ENCODE measurements around the gene SIDT2.
A peak's percentile ranks its signal among the peaks of the same experiment; 100 is the strongest.
"Not testable (repeated sequence)": the region's sequence is repeated elsewhere in the genome, so short reads cannot be mapped to it uniquely, and the experiment has no call there.

The SIDT2 gene

DNA sequence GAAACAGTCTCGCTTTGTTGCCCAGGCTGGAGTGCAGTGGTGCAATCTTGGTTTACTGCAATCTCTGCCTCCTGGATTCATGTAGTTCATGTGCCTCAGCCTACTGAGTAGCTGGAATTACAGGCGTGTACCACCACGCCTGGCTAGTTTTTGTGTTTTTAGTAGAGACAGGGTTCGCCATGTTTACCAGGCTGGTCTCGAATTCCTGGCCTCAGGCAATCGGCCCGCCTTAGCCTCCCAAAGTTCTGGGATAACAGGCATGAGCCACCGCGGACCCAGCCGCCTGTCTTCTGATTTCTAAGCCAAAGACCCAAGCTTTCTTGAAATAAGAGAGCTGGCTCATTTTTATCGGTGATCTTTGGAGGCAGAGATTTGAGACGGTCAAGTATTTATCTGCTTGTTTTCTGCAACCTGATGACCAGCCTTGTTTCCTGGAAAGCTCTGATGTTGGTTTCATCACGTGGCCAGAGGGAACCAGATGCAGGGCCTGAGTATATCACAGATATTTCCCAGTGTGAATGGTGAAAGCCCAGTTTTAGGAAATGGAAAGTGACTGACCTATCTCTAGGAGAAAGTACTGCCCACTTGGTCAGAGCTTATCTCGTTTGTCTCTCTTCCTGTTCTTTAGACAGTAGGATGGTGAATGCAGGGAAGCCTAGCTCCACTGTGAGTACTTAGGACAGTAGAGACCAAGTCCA is 5.7 kb upstream of the SIDT2 start:
- DNase-seq: no peak

DNA sequence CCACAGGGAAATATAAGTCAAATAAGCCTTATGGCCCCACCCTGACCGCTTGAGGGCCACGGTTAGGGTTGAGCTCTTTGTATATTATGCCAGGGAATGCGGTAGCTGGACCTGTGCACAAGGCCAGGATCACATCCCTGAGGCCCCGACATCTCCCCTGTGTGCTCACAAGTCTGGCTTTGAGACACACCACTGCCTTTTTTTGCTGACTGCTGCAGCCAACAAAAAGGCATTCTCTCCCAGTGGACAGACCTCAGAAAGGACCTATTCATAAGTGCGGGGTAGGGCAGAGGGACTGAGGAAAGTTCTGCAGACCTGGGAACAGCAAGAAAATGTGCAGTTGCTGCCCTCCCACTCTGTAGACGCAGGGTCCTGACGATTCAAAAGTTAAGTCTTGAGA is 3.4 kb upstream of the SIDT2 start:
- no peak for DNase-seq

DNA sequence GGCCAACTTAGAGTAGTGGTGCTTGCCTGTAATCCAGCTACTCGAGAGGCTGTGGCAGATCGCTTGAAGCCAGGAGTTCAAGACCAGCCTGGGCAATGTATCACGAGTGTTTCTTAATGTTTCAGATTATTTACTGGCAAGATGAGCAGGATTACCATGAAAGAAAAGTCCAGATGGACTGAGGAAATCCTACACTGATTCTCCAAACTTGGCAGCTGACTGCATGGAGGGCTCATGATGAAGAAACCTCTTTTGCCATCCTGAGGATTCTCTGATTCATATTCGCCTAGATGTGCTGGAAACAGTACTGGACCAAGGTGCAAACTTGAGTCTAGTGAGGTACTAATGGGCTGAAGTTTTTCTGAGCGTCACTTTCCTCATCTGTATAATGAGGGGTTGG is 2.8 kb upstream of the SIDT2 start:
- DNase-seq: no peak

DNA sequence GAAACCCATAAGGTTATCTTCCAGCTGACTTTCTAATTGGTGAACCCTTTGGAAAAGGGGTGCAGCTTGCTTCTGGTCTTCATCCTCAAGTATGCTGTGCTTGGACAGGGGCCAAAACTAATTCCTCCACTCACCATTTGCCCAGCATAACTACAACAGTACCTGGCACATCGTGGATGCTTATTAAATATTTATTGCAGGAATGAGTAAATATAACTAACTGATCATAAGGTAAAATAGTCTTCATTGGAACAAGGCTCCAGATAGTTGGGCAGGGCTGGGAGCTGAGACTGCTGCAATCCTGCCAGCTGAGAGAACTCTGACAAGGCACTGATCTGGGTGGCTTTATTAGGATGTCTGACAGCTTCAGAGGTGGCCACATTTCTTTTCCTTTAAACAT is 2.4 kb upstream of the SIDT2 start:
- no peak for DNase-seq

DNA sequence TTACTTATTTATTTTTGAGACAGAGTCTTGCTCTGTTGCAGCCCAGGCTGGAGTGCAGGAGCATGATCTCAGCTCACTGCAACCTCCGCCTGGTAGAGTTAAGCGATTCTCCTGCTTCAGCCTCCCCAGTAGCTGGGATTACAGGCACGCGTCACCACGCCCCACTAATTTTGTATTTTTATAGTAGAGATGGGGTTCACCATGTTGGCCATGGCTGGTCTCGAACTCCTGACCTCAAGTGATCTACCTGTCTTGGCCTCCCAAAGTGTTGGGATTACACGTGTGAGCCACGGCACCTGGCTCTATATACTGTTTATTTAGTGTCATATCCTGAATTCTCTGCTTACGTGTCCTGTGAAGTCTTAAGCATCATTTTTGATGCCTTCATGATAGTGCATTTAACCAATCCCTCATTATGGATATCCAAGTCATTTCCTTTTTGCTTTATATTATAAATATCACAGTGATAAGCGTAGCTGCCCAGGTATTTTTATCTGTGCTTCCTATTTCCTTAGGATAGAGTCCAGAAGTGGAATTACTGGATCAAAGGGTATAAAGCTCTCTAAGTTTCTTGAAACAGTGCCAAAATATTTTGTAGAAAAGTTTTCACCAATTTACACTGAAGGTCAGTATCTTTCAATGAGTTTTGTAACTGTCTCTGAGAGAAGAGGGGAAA is 871 bp upstream of the SIDT2 start:
- DNase-seq: no peak

DNA sequence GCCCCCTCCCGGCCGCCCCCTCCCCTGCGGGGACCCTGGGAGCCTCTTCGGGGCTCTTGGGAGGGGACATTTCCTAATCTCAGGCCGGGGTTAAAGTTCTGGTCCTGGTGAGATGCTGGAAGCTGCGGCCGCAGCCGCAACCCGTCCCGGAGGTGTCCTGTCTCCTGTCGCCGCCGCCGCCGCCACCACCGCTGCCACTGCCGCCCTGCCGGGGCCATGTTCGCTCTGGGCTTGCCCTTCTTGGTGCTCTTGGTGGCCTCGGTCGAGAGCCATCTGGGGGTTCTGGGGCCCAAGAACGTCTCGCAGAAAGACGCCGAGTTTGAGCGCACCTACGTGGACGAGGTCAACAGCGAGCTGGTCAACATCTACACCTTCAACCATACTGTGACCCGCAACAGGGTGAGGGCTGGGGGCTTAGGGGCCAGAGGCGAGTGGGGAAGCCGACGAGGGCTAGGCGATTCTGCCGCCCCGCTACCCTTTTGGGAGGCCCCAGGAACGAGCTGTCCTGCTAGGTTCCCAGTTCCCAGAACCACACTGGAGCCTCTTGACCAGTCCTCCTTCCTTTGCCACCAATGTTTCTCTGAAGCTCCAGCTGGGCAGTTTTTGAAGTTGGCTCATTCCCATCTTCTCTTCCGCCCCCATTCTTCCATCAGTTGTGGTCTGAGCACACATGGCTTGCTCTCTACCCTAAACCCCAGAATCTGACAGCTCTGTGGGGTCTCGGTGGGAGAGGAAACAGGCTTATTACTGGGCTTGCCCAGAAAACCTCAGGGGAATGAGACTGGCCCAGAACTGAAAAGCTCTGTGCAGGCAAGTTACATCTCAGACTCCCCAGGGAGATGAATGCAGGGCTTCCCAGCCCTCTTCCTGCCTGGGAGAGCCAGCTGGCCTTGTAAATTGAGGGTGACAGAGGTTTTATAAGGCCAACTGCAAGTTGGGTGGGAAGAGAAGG is 781 bp downstream of the SIDT2 start:
- peak; percentile 71 for DNase-seq

DNA sequence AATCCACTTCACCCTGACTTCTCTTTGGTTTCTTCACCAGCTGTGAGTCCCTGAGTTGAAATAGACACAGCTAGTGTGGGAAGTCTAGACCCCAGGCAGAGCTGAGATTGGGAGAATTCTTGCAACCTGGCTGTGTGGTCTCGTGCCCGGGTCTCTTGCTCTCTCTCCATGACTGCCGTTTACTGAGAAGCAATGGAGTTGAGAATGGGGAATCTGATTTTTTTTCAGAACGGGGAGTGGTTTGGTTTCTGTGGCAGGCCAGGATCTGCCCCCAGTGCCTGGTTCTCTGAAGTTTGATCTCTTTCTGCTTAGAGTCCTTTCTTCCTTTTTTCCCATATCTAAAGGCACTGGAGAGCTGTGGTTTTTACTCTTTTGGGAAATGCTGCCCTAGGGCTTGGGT is 1.5 kb downstream of the SIDT2 start:
- DNase-seq: peak; percentile 55

DNA sequence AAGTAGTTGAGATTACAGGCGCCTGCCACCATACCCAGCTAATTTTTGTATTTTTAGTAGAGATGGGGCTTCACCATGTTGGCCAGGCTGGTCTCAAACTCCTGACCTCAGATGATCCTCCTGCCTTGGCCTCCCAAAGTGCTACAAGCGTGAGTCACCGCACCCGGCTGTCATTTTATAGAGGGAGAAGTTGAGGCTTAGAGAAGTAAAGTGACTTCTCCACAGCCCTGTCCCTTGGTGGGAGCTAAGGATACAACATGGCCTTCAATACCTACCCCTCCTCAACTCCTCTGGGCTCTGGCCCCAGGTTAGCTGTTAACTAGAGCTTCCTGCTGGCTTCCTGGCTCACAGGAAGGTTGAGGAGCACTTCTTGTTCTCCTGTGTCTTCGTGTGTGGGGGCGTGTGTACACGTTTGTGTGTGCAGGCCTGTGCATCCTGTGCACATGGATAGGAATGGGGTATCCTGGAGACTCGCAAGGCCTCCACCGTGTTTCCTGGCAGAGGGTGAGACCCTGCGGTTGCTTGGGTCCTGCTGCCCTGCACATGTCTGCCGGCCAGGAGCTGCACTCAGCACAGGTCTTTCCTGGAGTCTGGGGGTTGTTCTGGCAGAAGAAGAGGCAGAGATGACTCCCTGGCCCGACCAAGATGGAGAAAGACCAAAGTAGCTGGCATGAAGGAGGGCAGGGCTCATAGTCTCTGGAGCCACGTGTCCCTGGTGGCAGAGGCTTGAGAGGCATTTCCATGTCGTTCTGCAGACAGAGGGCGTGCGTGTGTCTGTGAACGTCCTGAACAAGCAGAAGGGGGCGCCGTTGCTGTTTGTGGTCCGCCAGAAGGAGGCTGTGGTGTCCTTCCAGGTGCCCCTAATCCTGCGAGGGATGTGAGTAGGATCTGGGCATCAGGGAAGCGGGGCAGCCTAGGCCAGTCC is 2.4 kb downstream of the SIDT2 start:
- DNase-seq: peak; percentile 79

DNA sequence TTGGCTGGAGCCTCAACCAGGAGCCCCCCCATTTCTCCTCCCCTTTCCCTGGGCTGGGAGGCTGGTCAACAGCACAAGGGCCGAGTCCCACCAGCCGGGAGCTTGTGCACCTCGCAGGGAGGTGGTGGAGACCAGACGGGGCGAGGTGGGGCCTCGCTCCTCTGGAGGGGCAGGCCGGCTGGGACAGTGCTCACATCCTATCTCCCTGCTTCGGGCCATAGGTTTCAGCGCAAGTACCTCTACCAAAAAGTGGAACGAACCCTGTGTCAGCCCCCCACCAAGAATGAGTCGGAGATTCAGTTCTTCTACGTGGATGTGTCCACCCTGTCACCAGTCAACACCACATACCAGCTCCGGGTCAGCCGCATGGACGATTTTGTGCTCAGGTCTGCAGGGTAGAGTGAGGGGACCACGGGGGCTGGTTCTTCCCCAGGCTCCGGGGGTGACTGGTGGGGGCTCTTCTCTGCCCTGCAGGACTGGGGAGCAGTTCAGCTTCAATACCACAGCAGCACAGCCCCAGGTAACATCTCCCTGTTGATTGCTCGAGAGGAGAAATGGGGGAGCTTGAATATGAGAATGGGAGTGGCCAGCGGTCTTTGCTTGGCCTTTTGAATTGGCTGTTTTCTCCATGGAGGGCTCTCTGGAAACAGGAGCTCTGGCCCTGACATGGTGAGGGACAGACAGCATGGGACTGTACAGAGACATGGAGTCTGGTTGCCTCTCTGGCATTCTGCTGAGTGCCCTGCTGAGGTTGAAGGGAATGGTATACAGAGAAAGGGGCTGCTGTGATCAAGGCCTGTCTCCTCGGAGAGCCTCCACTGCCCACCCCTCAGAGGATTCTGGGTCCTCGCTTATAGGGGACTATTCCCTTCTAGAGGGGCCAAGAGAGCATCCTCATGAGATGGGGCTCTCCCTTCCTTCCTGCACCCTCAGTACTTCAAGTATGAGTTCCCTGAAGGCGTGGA is 3.3 kb downstream of the SIDT2 start:
- DNase-seq: no peak

DNA sequence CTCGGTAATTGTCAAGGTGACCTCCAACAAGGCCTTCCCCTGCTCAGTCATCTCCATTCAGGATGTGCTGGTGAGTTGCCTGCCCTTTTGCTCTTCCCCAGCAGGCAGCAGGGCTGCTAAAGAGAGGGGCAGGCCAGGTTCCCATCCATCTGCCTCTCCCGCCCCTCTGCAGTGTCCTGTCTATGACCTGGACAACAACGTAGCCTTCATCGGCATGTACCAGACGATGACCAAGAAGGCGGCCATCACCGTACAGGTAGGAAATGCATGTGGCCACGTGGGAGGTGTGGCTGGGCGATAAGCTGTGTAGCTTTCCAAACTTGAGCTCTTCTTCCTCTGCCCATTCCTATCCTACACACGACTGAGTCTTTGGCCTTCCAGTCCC is 4.0 kb downstream of the SIDT2 start:
- DNase-seq: no peak

DNA sequence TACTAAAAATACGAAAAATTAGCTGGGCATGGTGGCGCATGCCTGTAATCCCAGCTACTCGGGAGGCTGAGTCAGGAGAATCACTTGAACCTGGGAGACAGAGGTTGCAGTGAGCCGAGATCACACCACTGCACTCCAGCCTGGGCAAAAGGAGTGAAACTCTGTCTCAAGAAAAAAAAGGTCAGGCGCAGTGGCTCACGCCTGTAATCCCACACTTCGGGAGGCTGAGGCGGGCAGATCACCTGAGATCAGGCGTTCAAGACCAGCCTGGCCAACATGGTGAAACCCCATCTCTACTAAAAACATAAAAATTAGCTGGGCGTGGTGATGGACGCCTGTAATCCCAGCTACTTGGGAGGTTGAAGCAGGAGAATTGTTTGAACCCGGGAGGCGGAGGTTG is 4.6 kb downstream of the SIDT2 start:
- not testable (repeated sequence) for DNase-seq

DNA sequence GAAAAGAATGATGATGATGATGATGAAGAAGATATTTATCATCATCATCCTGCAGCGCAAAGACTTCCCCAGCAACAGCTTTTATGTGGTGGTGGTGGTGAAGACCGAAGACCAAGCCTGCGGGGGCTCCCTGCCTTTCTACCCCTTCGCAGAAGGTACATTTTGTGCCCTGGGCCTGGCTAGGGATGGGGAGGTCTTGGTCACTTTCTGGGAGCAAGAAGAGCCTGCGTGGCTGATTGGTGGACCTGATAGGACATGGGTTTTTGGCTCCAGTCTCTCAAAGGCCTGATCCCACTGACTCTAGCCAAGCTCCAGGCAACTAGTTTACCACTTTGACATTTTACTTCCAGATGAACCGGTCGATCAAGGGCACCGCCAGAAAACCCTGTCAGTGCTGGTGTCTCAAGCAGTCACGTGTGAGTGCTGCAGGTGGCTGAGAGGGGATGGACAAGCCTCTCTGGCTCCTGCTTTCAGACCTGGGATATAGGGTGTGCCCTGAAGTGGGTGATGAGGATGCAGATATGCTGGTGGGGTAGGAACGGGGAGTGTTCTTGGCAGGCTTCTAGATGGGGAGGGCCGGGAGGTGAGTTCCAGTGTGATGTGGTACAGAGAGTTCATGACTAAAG is 5.3 kb downstream of the SIDT2 start:
- no peak for DNase-seq

DNA sequence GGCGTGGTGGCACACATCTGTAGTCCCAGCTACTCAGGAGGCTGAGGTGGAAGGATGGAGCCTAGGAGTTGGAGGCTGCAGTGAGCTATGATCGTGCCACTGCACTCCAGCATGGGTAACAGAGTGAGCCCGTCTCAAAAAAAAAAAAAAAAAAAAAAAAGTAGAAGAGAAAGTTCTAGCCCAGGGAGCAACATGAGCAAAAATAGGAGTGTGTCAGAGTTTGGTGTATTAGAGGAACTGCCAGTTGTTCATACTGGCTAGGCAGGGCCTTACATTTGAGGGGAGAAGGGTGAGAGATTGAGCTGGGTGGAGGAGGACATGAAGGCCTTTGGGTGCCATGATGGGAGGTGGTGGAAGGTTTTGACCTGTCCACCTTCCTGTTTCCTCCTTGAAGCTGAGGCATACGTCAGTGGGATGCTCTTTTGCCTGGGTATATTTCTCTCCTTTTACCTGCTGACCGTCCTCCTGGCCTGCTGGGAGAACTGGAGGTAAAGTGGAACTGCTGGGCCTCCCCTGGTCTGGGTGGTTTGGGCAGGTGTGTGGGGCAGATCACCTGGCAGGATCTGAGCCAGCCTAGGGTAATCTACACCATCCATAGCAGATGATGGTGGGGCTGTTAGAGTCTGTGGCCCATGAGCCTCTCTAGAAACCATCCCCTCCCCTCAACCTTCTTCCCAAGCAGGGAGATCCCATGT is 7.3 kb downstream of the SIDT2 start:
- DNase-seq: no peak

DNA sequence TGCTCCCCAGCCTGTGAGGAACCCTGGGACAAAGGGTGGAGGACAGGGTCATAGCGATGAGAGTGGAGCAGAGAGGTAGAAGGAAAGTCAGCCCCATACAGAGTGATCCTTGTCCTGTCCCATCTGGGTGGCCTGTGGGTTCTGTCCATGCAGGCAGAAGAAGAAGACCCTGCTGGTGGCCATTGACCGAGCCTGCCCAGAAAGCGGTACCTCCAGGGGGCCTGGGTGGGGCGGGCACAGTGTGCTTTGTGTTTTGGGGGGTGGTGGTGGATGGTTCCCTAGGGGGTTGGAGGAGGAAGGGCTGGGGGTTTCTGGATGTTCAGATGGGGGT is 7.9 kb downstream of the SIDT2 start:
- DNase-seq: no peak

DNA sequence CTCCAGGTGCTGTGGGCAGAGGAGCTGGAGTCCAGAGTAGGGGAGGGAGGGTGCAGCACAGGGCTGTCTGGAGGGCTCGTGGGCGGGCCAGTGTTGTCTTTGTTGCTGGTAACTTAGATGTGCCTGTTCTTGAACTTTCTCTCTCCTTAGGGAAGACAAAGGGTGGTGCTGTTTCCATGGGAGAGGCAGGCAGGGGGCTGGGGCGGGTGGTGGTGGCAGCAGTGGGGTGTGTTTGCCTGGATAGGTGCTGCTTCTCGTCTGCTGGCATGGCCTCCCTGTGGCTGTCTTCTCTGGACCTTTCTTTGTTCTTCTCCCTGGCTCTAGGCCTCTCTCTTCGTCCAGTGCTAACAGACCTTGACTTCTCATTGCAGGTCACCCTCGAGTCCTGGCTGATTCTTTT is 8.5 kb downstream of the SIDT2 start:
- no peak for DNase-seq

DNA sequence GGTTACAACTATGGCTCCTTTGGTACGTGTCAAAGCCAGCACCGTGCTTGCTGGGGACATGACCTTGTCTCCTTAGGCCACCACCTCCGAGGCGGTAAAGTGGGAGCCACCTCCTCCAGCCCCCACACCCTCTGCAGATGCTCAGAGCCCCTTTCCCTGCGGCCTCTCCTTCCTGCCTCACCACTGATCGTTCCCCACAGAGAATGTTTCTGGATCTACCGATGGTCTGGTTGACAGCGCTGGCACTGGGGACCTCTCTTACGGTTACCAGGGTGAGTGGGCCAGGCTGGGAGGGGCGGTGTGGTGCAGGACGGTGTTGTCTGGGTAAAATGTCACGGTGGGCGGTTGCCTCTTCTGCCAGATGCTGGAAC is 8.9 kb downstream of the SIDT2 start:
- DNase-seq: no peak

DNA sequence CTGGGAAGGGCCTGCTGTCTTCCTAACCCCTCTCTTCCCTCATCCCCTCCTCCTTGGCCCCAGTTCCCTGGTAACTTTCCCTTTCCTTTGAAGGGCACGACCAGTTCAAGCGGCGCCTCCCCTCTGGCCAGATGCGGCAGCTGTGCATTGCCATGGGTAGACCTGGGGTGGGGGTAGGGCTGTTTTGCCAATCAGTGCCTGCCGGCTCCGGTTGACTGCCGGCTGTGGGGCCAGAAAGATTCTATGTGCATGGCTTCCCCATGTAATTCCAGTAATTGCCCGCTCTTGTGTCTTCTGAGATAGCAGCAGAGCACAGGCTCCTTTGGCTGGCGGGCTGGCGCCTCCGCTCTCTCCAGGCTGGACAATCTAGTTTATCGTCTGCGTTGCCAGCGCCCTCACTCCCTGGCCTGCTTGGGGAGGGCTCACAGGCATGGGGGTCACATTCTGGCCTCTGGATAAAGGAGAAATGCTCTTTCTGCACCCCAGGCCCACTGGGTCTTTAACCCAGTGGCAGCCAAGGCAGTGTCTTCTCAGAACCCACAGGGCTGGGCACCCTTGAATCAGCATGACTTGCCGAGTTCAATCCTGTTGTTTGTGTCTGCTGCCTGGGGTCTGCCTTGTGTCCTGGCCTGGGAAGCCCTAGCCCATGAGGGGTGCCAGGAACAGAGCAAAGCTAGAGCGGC is 9.4 kb downstream of the SIDT2 start:
- no peak for DNase-seq

DNA sequence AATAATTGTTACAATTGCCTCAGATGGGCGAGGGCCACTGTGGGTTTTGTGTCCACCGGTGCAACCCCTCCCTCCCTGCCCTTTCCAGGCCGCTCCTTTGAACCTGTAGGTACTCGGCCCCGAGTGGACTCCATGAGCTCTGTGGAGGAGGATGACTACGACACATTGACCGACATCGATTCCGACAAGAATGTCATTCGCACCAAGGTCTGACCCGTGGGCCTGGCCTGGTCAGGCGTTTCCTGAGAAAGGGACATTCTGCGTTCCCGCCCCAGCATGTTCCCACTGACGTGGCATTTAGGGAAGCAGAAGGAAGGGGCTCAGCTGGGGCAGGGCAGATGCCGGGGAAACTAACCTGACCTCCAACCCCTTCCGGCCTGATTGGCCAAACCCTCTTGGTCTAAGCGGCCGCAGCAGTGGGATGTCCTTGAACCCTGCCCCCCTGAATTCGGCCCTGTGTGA is 10.1 kb downstream of the SIDT2 start:
- DNase-seq: no peak

DNA sequence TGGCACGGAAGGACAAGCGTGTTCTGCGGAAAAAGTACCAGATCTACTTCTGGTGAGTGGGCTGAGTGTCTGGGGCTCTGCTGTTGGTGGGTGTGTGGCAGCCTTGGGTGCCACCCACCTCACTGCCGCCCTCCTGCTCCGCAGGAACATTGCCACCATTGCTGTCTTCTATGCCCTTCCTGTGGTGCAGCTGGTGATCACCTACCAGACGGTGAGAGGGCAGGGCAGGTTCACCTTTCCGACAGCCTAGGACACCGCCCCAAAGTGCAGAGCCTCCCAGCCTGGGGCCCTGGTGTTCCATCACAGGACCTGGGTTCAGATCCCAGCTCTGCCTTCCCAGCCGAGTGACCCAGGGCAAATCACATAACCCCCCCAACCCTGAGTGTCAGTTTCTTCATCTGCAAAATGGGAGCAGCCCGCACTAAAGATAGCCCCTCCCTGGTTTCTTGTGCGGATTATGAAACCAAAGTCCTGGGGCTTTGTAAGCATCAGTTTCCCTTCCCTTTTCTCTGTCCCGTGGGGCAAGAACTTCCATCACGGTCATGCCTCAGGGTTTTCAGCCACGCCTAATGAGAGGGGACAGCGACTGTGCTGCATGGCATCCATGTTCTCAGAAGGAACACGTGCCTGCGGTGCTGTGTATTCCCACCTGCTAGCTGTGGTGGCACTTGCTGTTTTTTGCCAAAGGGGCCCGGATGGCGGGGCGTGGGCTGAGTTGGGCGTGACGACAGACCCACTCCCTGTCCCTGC is 10.8 kb downstream of the SIDT2 start:
- no peak for DNase-seq

Data from fibroblast of skin of scalp (primary cell).